ENCODE measurements around the gene CCDC63.

CCDC63 gene

DNA sequence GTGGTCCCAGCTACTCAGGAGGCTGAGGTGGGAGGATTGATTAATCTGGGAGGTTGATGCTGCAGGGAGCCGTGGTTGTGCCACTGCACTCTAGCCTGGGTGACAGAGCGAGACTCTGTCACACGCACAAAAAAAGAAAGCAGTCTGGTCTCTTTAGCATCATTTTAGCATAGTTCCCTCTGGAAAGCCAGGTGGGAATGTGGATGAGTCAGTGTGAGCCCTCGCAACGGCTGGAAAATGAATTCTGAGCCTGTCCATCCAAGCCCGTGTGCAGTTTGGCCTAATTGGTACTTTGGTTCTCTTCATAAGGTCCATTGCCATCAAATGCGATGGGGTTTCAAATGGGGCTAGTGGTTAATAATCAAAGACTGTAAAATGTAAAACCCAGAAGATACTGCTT lies 71.2 kb downstream of the CCDC63 start:
- H2AFZ ChIP-seq = no peak overlapping the region
- H3K79me2 ChIP-seq = no peaks in the 10 kb centered on the region
- H3K9me3 ChIP-seq (ENCODE audit: control insufficient read depth, low read length) = no peaks in the 10 kb centered on the region
- H3K9ac ChIP-seq = no peak overlapping the region
- H3K27me3 ChIP-seq (ENCODE audit: control insufficient read depth, insufficient read depth, low read length) = no peaks in the 10 kb centered on the region
- no peaks in the 10 kb centered on the region for H3K36me3 ChIP-seq (ENCODE audit: control insufficient read depth, insufficient read depth, low read length)
- no peaks in the 10 kb centered on the region for H3K4me1 ChIP-seq
- H3K4me2 ChIP-seq (ENCODE audit: low read length) = no peak overlapping the region
- H3K4me3 ChIP-seq (ENCODE audit: low read depth, low read length) = no peak overlapping the region
- no peak overlapping the region for H3K27ac ChIP-seq
- no peak for TF ChIP-seq CTCF (IDR thresholded peaks at IDR 0.05)

GRCh38 chr12:110919720-110920119 lies 72.9 kb downstream of the CCDC63 start:
- Histone ChIP-seq H3K9me3 (ENCODE audit: control insufficient read depth, low read length) (no peaks in the 10 kb centered on the region), H3K27me3 (ENCODE audit: control insufficient read depth, insufficient read depth, low read length) (no peaks in the 10 kb centered on the region), H3K4me2 (ENCODE audit: low read length) (no peak overlapping the region), H3K36me3 (ENCODE audit: control insufficient read depth, insufficient read depth, low read length) (no peaks in the 10 kb centered on the region), H3K27ac (no peak overlapping the region), H3K79me2 (no peaks in the 10 kb centered on the region), H3K4me3 (ENCODE audit: low read depth, low read length) (no peak overlapping the region), H3K9ac (no peak overlapping the region), H3K4me1 (no peaks in the 10 kb centered on the region), H2AFZ (no peak overlapping the region)
- no peak for TF ChIP-seq CTCF (IDR thresholded peaks at IDR 0.05)

DNA sequence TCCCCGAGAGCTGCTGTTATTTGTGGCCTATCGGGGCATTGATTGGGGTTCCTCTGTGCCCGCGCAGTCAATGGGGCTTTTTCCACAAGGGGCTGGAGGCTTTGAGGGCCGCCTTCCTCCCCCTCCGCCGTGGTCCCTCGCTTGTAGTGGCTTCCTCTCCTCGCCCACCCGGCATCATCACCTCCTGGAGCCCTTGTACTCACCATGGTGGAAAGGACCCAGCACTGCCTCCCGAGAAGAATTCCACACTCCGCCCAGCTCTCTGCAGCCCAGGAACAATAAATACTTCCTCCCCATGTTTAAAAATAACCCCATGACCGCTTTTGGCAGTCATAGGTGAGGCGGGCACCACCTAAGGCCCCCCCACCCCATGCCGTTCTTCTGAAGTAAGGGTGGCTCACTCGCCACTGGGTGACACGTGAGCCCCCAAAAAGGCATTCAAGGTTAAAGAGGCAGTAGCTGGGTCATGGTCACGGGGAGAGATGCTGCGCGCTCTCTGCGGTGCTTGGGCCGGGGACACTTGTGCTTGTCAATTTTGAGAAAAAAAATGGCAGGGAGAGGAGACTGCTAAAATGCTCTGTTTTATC lies 73.6 kb downstream of the CCDC63 start, which contains the start of gene MYL2:
Gene MYL2, minus strand, starts transcription at position 256 of the 587 bp plus-strand sequence. Its CDS starts 50 bp downstream, at position 206.
- no peak within 1 kb of the TSS for H3K27ac ChIP-seq
- H3K9ac ChIP-seq = no peak within 1 kb of the TSS
- no peaks in the 10 kb centered on the region for H3K9me3 ChIP-seq (ENCODE audit: control insufficient read depth, low read length)
- no peaks in the 10 kb centered on the region for H3K27me3 ChIP-seq (ENCODE audit: control insufficient read depth, insufficient read depth, low read length)
- H3K36me3 ChIP-seq (ENCODE audit: control insufficient read depth, insufficient read depth, low read length) = no peaks in the 10 kb centered on the region
- no peak within 1 kb of the TSS for H2AFZ ChIP-seq
- no peaks in the 10 kb centered on the region for H3K4me1 ChIP-seq
- H3K4me2 ChIP-seq (ENCODE audit: low read length) = no peak within 1 kb of the TSS
- H3K79me2 ChIP-seq = no peaks in the 10 kb centered on the region
- H3K4me3 ChIP-seq (ENCODE audit: low read depth, low read length) = no peak within 1 kb of the TSS
- TF ChIP-seq CTCF (IDR thresholded peaks at IDR 0.05) = no peak

DNA sequence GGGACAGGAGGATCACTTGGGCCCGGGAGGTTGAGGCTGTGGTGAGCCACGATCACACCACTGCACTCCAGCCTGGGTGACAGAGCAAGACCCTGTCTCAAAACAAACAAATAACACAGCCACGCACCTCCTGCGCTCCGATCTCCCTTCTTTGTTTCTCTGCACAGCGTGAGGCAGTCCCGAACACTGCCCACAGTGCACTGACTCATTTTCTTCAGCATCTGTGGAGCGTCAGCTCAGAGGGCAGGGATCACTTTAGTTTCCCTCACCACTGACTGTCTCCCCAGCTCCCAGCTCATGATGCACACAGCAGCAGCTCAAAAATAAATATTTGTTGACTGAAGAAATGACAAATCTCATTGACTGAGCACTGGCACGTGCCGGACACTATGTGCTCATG lies 74.5 kb downstream of the CCDC63 start:
- no peaks in the 10 kb centered on the region for H3K9me3 ChIP-seq (ENCODE audit: control insufficient read depth, low read length)
- no peaks in the 10 kb centered on the region for H3K27me3 ChIP-seq (ENCODE audit: control insufficient read depth, insufficient read depth, low read length)
- no peak overlapping the region for H3K27ac ChIP-seq
- H2AFZ ChIP-seq = no peak overlapping the region
- no peaks in the 10 kb centered on the region for H3K4me1 ChIP-seq
- H3K79me2 ChIP-seq = no peaks in the 10 kb centered on the region
- no peak overlapping the region for H3K4me3 ChIP-seq (ENCODE audit: low read depth, low read length)
- no peak overlapping the region for H3K9ac ChIP-seq
- no peak for TF ChIP-seq CTCF (IDR thresholded peaks at IDR 0.05)
- no peak overlapping the region for H3K4me2 ChIP-seq (ENCODE audit: low read length)
- no peaks in the 10 kb centered on the region for H3K36me3 ChIP-seq (ENCODE audit: control insufficient read depth, insufficient read depth, low read length)

GRCh38 chr12:110922652-110923051 lies 75.9 kb downstream of the CCDC63 start:
- Histone ChIP-seq H3K27ac (no peak overlapping the region), H3K4me3 (ENCODE audit: low read depth, low read length) (no peak overlapping the region), H3K79me2 (no peaks in the 10 kb centered on the region), H3K4me1 (no peaks in the 10 kb centered on the region), H3K4me2 (ENCODE audit: low read length) (no peak overlapping the region), H3K27me3 (ENCODE audit: control insufficient read depth, insufficient read depth, low read length) (no peaks in the 10 kb centered on the region), H2AFZ (no peak overlapping the region), H3K9me3 (ENCODE audit: control insufficient read depth, low read length) (no peaks in the 10 kb centered on the region), H3K36me3 (ENCODE audit: control insufficient read depth, insufficient read depth, low read length) (no peaks in the 10 kb centered on the region), H3K9ac (no peak overlapping the region)
- TF ChIP-seq CTCF (IDR thresholded peaks at IDR 0.05) = no peak

Data from parathyroid adenoma (tissue), 2 donors.